ENCODE data around the gene ZNF26.
"Not testable (repeated sequence)": the region's sequence is repeated elsewhere in the genome, so short reads cannot be mapped to it uniquely, and the experiment has no call there.

ZNF26 gene, protein sequence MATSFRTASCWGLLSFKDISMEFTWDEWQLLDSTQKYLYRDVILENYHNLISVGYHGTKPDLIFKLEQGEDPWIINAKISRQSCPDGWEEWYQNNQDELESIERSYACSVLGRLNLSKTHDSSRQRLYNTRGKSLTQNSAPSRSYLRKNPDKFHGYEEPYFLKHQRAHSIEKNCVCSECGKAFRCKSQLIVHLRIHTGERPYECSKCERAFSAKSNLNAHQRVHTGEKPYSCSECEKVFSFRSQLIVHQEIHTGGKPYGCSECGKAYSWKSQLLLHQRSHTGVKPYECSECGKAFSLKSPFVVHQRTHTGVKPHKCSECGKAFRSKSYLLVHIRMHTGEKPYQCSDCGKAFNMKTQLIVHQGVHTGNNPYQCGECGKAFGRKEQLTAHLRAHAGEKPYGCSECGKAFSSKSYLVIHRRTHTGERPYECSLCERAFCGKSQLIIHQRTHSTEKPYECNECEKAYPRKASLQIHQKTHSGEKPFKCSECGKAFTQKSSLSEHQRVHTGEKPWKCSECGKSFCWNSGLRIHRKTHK

DNA sequence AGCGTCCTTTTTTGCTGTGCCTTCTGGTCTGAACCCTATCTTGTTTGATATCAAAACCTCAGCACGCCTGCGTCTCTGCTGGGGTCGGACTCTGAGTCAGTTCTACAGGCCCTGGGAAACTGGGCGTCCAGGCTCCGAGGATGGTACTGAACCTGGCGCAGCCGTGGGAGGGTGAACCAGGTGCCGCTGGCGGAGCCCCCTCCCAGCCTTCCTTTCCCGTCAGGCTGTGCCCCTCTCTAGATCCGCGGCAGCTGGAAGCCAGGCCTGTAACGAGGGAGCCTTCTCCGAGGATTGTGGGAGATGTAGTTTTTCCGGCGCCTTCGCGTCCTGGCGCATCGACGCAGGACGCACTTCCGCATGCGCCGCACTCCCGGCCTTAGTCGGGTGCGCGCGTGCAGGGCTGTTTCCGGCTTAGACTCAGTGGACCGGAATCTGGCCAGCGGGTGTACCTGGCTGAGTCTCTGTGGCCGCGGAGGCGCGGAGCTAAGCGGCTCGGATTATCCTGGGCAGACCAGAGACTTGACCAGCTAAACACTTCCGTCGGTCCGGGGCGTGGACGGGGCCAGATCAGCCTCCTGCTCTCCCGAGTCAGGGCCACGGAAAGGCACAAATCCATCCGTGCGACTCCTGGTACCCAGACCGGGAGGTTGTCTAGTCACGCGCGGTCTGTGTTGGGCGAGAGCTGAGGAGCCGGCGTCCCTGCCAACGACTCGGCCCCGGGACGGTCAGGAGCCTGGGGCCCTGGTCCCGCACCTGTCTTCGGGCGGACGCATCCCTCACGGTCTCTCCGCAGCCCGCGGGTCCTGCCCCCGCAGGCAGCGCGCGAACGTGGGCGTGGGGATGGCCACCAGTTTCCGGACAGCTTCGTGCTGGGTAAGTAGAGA lies at the start of gene ZNF26:
Gene ZNF26 (plus strand): TSS at position 367 of the 884 bp plus-strand sequence. CDS start 474 bp downstream, at position 841.
- ATAC-seq, result peak; percentile 99
- Mint-ChIP-seq H3K9me3 (peaks cover 12% of the 10 kb centered on the region), H3K4me1 (peaks cover 30% of the 10 kb centered on the region), H3K27ac (peak within 1 kb of the TSS; percentile 98), H3K36me3 (peaks cover 48% of the 10 kb centered on the region), H3K4me3 (peak within 1 kb of the TSS; percentile 89), H3K27me3 (no peaks in the 10 kb centered on the region)

DNA sequence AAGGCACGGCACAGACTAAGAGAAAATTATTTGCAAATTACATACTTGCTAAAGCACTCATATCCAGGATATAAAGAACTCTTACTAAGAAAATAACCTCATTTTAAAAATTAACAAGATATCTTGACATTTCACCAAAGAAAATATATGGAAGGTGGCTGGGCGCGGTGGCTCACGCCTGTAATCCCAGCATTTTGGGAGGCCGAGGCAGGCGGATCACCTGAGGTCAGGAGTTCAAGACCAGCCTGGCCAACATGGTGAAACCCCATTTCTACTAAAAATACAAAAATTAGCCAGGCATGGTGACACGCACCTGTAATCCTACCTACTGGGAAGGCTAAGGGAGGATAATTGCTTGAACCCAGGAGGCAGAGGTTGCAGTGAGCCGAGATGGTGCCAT lies 49.2 kb upstream of the ZNF26 start:
- H3K27me3 Mint-ChIP-seq, H3K4me3 Mint-ChIP-seq, ATAC-seq, H3K27ac Mint-ChIP-seq, H3K4me1 Mint-ChIP-seq: not testable (repeated sequence)
- Mint-ChIP-seq H3K9me3 (peaks cover 21% of the 10 kb centered on the region), H3K36me3 (peaks cover 52% of the 10 kb centered on the region)

DNA sequence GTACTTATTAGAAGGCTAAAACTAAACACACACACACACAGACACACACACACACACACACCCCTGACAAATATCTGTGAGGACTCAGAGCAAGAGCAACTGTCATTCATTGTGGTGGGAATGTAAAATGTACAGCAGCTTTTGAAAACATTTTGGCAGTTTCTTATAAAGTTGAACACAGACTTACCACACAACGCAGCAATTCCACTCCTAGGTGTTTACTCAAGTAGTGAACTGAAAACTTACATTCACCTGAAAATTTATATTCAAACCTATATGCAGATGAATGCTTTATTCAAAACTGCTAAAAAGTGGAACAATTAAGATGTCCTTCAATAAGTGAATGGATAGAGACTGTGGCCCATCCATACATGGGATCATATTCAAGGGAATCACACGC lies 48.7 kb upstream of the ZNF26 start:
- no peak for ATAC-seq
- Mint-ChIP-seq H3K4me3 (no peak overlapping the region), H3K27me3 (no peaks in the 10 kb centered on the region), H3K27ac (no peak overlapping the region), H3K36me3 (peaks cover 53% of the 10 kb centered on the region), H3K9me3 (peaks cover 21% of the 10 kb centered on the region), H3K4me1 (no peaks in the 10 kb centered on the region)

DNA sequence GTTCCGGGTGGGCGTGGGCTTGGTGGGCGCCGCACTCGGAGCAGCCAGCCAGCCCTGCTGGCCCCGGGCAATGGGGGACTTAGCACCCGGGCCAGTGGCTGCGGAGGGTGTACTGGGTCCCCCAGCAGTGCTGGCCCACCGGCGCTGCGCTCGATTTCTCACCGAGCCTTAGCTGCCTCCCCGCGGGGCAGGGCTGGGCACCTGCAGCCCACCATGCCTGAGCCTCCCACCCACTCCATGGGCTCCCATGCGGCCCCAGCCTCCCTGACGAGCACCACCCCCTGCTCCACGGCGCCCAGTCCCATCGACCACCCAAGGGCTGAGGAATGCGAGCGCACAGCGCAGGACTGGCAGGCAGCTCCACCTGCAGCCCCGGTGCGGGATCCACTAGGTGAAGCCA lies 47.4 kb upstream of the ZNF26 start:
- peaks cover 21% of the 10 kb centered on the region for H3K9me3 Mint-ChIP-seq
- not testable (repeated sequence) for H3K27ac Mint-ChIP-seq, ATAC-seq, H3K4me1 Mint-ChIP-seq, H3K4me3 Mint-ChIP-seq, H3K27me3 Mint-ChIP-seq
- peaks cover 53% of the 10 kb centered on the region for H3K36me3 Mint-ChIP-seq

DNA sequence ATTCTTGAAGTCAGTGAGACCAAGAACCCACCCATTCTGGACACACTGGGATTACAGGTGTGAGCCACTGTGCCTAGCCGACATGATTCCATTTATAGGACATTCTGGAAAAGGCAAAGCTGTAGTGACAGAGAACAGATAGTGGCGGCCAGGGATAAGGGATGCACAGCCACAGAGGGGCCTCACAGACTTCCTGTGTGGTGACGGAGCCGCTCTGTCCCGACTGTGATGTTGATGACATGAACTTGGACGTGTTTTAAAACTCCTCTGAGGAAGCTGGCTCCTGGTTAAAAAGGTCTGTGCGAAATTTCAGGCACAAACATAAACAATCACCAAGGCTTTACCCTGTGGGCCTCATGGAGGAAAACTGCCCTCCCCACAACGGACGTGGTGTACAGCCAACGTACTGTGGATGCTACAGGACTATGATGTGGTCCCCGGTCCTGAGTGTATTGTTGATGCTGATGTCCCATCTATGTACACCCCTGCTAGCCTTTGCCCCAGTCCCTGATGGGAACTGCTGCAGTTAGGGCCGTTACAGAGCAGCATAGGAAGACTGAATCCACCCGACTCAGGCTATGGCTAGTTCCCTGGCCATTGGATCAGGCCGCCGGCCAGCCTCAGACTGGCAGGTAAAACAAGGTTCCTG lies 46.0 kb upstream of the ZNF26 start:
- Mint-ChIP-seq H3K4me3 (no peak overlapping the region), H3K27me3 (no peaks in the 10 kb centered on the region), H3K4me1 (no peaks in the 10 kb centered on the region), H3K36me3 (peaks cover 53% of the 10 kb centered on the region), H3K9me3 (peaks cover 20% of the 10 kb centered on the region), H3K27ac (no peak overlapping the region)
- ATAC-seq, result no peak

DNA sequence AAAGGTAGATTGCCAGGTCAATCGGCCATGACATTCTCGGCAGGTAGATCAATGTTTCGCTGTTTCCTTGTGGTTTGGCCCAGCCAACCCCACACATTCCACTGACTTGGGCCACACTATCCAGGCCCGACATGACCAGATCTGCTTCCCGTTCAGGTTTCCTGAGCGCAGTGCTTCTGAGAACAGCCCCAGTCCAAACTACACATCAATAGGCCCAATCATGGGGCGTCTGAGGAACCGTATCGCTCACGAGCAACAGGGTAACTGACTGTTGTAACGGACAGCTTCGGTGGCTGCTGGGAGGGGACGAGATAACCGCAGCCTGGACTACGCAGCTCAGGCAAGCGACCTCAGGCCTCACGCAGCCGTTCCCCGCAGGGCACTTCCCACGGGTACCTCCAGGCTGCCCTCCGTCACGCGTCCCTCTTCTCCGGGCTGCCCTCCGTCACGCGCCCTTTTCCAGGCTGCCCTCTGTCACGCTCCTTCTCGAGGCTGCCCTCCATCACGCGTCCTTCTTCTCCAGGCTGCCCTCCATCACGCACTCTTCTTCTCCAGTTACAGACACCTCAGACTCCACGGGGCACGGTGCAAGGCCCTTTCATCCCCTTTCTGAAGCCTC lies 44.7 kb upstream of the ZNF26 start:
- peaks cover 61% of the 10 kb centered on the region for H3K36me3 Mint-ChIP-seq
- peaks cover 17% of the 10 kb centered on the region for H3K9me3 Mint-ChIP-seq
- H3K4me1 Mint-ChIP-seq, result no peaks in the 10 kb centered on the region

DNA sequence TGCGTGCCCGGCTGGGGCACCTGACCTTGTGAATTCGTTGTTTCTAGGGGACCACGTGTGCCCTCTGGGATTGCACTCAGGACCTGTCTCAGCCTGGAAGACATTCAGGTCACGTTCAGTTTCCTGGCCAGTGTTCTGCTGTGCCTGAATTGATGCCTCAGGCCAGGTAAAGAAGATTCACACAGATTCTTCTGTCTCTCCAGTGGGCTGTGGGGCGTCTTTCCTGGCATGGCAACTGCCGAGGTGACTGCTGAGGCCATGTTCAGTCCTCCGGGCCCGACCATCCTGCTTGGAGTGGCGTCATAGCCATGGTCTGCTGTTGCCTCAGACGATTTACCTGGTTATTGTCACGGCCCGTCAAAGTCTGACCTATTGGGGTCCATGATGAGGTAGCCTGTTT lies 43.6 kb upstream of the ZNF26 start:
- Mint-ChIP-seq H3K9me3 (peaks cover 15% of the 10 kb centered on the region), H3K27me3 (no peaks in the 10 kb centered on the region), H3K27ac (no peak overlapping the region), H3K4me1 (no peaks in the 10 kb centered on the region), H3K36me3 (peaks cover 66% of the 10 kb centered on the region), H3K4me3 (no peak overlapping the region)
- no peak for ATAC-seq

More for the DNA sequence above, 44.7 kb upstream of the ZNF26 start:
- ATAC-seq, result no peak
- no peak overlapping the region for H3K4me3 Mint-ChIP-seq
- no peak overlapping the region for H3K27ac Mint-ChIP-seq
- H3K27me3 Mint-ChIP-seq, result no peaks in the 10 kb centered on the region

DNA sequence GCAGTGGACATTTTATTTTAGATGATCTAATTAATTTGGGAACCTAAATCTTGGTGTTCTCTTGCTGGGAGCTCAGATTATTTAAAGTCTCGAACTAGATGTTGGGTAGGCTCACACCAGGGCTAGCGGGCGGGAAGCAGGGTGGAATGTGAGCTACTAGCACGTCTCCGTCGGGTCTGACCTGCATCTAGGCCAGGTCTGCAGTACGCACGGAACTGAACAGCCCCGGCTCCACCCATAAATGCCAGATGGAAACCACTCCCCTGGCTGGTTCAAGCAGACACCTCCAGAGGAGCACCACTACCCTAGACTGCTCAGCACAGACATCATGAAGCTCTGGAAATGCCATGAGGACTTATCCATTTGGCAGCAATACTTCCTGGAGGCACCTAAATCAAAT lies 40.4 kb upstream of the ZNF26 start:
- Mint-ChIP-seq H3K27ac (no peak overlapping the region), H3K27me3 (no peaks in the 10 kb centered on the region), H3K9me3 (peaks cover 9% of the 10 kb centered on the region), H3K4me3 (no peak overlapping the region), H3K36me3 (peaks cover 60% of the 10 kb centered on the region), H3K4me1 (no peaks in the 10 kb centered on the region)
- no peak for ATAC-seq

DNA sequence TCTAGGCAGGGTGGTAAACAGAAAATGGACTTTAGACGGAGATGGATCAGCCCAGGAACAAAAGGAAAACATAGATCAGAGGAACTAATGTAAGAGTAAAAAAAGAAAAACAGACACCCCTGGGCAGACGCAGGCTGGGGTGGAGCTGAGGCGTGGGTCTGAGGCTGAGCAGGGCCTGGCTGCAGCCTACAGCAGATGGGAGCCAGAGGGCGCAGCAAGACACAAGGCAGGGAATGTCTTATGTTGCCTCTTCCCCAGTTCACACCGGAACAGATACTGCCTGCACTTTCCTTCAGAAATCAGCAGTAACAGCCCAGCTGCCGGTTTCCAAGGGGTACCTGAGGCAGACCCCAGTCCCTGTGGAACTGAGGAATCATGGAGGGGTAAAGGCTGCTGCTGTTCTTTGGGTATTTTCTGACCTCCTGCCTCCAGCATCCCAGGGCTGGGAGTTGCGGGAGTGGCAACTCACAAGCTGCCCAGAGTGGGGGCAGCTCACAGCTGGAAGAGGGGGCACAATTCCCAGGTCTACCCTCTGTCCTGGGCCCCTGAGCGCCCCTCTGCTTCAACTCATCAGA lies 39.8 kb upstream of the ZNF26 start:
- Mint-ChIP-seq H3K36me3 (peaks cover 55% of the 10 kb centered on the region), H3K4me3 (no peak overlapping the region), H3K27ac (no peak overlapping the region), H3K4me1 (no peaks in the 10 kb centered on the region), H3K9me3 (peaks cover 9% of the 10 kb centered on the region), H3K27me3 (no peaks in the 10 kb centered on the region)
- no peak for ATAC-seq

DNA sequence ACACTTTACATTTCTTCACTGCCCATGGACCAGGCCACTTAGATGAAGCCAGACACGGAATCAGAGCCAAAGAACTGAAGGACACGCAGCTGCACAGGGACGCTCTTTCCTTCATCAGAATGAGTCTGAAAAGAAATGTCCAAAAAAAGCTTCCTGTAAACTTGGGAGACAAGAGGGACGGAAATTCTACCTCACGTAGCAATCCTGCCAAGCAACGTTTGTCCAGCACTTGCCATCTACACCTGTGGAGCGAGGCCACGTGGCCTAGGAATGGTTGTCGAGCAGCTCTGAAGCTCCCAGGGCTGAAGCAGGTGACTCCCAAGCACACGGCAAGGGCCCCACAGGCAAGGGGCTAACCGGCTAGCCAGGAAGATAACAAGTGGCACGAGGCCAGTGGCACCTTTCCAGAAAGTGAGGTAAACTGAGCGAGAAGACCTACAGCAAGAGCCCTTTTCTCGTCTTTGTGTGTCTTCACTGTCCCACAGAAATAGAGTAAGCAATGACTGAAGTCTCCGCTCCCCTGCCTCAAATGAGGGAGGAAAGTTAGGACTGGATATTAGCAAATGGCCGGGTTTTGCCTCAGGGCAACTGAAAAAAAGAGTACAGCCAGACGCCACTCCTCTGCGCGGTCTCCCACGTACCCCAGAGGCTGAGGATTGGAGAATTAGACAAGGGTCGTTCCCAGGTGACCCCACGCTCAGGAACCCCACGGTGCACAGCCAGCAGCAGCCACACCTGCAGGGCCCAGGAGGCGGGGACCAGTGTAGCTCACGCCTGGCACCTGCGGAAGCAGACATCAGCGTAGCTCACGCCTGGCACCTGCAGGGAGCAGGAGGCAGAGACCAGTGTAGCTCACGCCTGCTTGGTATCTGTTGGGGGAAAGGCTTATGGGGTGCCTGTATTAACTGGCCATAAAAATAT lies 37.8 kb upstream of the ZNF26 start:
- no peaks in the 10 kb centered on the region for H3K4me1 Mint-ChIP-seq
- no peak overlapping the region for H3K27ac Mint-ChIP-seq
- H3K27me3 Mint-ChIP-seq, result no peaks in the 10 kb centered on the region
- ATAC-seq, result no peak
- no peak overlapping the region for H3K4me3 Mint-ChIP-seq
- peaks cover 6% of the 10 kb centered on the region for H3K9me3 Mint-ChIP-seq
- H3K36me3 Mint-ChIP-seq, result peaks cover 47% of the 10 kb centered on the region

DNA sequence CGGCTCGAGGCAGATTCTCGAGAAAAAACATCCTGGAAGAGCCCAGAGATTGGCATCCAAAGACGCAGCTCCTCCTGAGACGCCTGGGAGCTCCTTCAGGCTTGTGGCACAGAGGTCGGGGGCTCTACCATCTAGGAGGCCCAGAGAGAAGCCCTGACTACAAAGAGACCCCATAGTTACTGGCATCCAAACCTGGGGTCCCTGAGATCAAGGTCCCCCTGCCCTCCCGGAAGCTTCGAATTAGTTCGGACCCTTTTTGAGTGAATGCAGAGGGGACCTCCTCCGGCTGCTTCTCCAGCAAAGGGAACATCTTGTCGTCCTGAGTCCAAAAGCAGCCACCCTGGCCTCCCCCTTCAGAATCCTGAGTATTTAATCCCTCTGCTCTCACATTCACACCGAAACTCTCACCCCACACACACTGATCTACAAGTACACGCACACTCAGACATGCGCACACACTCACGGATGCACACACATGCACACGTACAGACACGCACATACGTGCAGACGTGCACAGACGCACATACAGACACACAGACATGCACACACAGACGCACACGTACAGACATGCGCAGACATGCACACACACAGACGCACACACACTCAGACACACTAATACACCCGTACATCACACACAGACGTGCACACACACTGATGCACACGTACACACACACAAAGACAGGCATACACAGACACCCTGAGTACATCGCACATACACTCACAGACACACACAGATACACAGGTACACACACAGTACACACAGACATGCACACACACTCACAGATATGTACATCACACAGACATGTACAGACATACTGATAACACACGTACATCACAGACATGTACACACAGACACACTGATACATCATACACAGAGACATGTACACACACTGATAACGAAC lies 36.0 kb upstream of the ZNF26 start:
- Mint-ChIP-seq H3K27ac (no peak overlapping the region), H3K27me3 (no peaks in the 10 kb centered on the region), H3K9me3 (peaks cover 7% of the 10 kb centered on the region), H3K4me3 (no peak overlapping the region), H3K36me3 (peaks cover 35% of the 10 kb centered on the region), H3K4me1 (peaks cover 16% of the 10 kb centered on the region)
- ATAC-seq, result no peak

DNA sequence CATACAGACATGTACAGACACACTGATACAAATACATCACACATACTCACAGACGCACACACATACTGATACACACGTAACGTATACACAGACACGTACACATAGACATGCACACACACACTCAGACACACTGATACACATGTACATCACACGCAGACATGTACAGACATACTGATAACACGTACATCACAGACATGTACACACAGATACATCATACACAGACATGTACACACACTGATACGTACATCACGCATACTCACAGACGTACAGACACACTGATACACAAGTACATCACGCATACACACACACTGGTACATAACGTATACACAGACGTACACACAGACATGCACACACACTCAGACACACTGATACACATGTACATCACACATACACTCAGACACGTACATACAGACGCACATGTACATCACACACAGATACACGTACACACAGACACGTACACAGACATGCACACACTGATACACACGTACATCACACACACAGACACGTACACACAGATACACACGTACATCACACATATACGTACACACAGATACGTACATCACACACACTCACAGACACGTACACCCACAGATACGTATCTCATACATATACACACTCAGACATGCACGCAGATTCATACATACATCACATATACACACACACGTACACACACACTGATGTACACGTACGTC lies 35.2 kb upstream of the ZNF26 start:
- H3K4me3 Mint-ChIP-seq, result no peak overlapping the region
- H3K36me3 Mint-ChIP-seq, result peaks cover 27% of the 10 kb centered on the region
- no peak for ATAC-seq
- H3K9me3 Mint-ChIP-seq, result peaks cover 6% of the 10 kb centered on the region
- peaks cover 21% of the 10 kb centered on the region for H3K4me1 Mint-ChIP-seq
- no peaks in the 10 kb centered on the region for H3K27me3 Mint-ChIP-seq
- no peak overlapping the region for H3K27ac Mint-ChIP-seq
